Trophoblast cell (in vitro differentiated cells and primary cell): Measurements from ENCODE around the gene PRRC2C.
"Not testable (repeated sequence)": the region's sequence is repeated elsewhere in the genome, so short reads cannot be mapped to it uniquely, and the experiment has no call there.

Experiments
- DNase-seq, 2 donors: peaks; one replicate each; pipeline ENCODE4 v3.0.0-alpha.2; 2016
- H2AFZ ChIP-seq: 2 replicates; pipeline ENCODE4 v1.6.1; 2013; ENCODE audit warnings: low read length, moderate library complexity, mild to moderate bottlenecking; ENCODE audit not compliant: insufficient read depth, poor library complexity
- H2AK5ac ChIP-seq: 2 replicates; pipeline ENCODE4 v1.6.1; 2013; ENCODE audit warnings: mild to moderate bottlenecking, low read length
- H2BK120ac ChIP-seq: 2 replicates; pipeline ENCODE4 v1.6.1; 2013; ENCODE audit warnings: low read length, mild to moderate bottlenecking, moderate library complexity; ENCODE audit not compliant: insufficient read depth, poor library complexity
- H2BK12ac ChIP-seq: 2 replicates; pipeline ENCODE4 v1.6.1; 2013; ENCODE audit warnings: mild to moderate bottlenecking, low read length, moderate library complexity
- H2BK5ac ChIP-seq: 2 replicates; pipeline ENCODE4 v1.6.1; 2013; ENCODE audit warnings: low read length, low read depth, moderate library complexity, mild to moderate bottlenecking; ENCODE audit not compliant: poor library complexity
- H3K14ac ChIP-seq: 2 replicates; pipeline ENCODE4 v1.6.1; 2013; ENCODE audit warnings: mild to moderate bottlenecking, low read length
- H3K18ac ChIP-seq: 2 replicates; pipeline ENCODE4 v1.6.1; 2013; ENCODE audit warnings: mild to moderate bottlenecking, low read length
- H3K23ac ChIP-seq: 2 replicates; pipeline ENCODE4 v1.6.1; 2013; ENCODE audit warnings: low read length
- H3K27ac ChIP-seq: 2 replicates; pipeline ENCODE4 v1.5.1; 2013; ENCODE audit warnings: low read depth, mild to moderate bottlenecking, inconsistent platforms, low read length, moderate library complexity
- H3K27me3 ChIP-seq: 2 replicates; pipeline ENCODE4 v1.6.1; 2013; ENCODE audit warnings: inconsistent platforms, mild to moderate bottlenecking, low read length, moderate library complexity; ENCODE audit not compliant: insufficient read depth
- H3K36me3 ChIP-seq, 2 experiments: 1 replicate in 1 of 2; 2 replicates in 1 of 2; pipeline ENCODE4 v1.6.1; 2013; ENCODE audit warnings: low read length in 2 of 2, mild to moderate bottlenecking in 2 of 2, moderate library complexity in 1 of 2; ENCODE audit not compliant: insufficient read depth in 2 of 2, control insufficient read depth in 1 of 2
- H3K4ac ChIP-seq: 2 replicates; pipeline ENCODE4 v1.6.1; 2013; ENCODE audit warnings: low read depth, mild to moderate bottlenecking, low read length, moderate library complexity
- H3K4me1 ChIP-seq, 2 experiments: 1 replicate in 1 of 2; 2 replicates in 1 of 2; pipeline ENCODE4 v1.6.1; 2013; ENCODE audit warnings: low read length in 2 of 2, mild to moderate bottlenecking in 2 of 2, moderate library complexity in 1 of 2; ENCODE audit not compliant: insufficient read depth in 2 of 2, control insufficient read depth in 1 of 2
- H3K4me2 ChIP-seq: 2 replicates; pipeline ENCODE4 v1.6.1; 2013; ENCODE audit warnings: inconsistent platforms, mild to moderate bottlenecking, low read length, moderate library complexity
- H3K4me3 ChIP-seq: 2 replicates; pipeline ENCODE4 v1.5.1; 2013; ENCODE audit warnings: mild to moderate bottlenecking, low read depth, low read length, inconsistent platforms
- H3K79me1 ChIP-seq: one replicate; pipeline ENCODE4 v1.6.1; 2013; ENCODE audit warnings: low read length
- H3K79me2 ChIP-seq: 2 replicates; pipeline ENCODE4 v1.6.1; 2013; ENCODE audit warnings: low read length, mild to moderate bottlenecking; ENCODE audit not compliant: control insufficient read depth, insufficient read depth, poor library complexity
- H3K9ac ChIP-seq: 2 replicates; pipeline ENCODE4 v1.6.1; 2013; ENCODE audit warnings: mild to moderate bottlenecking, low read length
- H3K9me3 ChIP-seq: 2 replicates; pipeline ENCODE4 v1.6.1; 2013; ENCODE audit warnings: low read depth, mild to moderate bottlenecking, control low read depth, inconsistent platforms, low read length; ENCODE audit not compliant: insufficient read depth
- H4K12ac ChIP-seq: 2 replicates; pipeline ENCODE4 v1.6.1; 2013; ENCODE audit warnings: low read depth, mild to moderate bottlenecking, low read length, moderate library complexity
- H4K8ac ChIP-seq: 2 replicates; pipeline ENCODE4 v1.6.1; 2013; ENCODE audit warnings: low read depth, mild to moderate bottlenecking, low read length, moderate library complexity
- H4K91ac ChIP-seq: one replicate; pipeline ENCODE4 v1.6.1; 2013; ENCODE audit warnings: low read depth, mild to moderate bottlenecking, low read length, moderate library complexity
- WGBS: extraction: QIAGEN DNeasy Blood & Tissue Kit; methylation state at CpG from one replicate; pipeline ENCODE4 v1.1.7; 2013; ENCODE audit warnings: missing lambda C conversion rate; ENCODE audit not compliant: insufficient read length, insufficient coverage; ENCODE audit errors: extremely low coverage; 5-methylcytosine and 5-hydroxymethylcytosine counted together

Gene PRRC2C

DNA sequence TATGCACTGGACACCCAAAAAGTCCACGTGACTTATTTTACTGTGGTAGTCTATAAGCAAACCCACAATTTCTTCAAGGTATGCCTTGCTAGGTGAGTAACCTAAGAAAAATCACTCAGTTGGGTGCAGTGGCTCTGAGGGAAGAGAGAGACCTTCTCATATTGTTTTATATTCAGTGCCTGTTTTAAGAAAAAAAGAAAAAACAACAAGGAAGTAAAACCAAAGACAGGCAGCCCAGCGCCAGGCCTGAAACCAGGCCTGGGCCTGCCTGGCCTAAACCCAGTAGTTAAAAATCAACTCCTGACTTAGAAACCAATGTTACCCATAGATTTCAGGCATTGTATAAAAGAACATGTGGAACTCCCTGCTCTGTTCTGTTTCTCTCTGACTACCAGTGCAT is 115.0 kb downstream of the PRRC2C start:
- H3K9ac ChIP-seq, H2AFZ ChIP-seq, H3K18ac ChIP-seq, H3K79me2 ChIP-seq, H3K4ac ChIP-seq, H3K27ac ChIP-seq, H3K79me1 ChIP-seq, DNase-seq, H3K4me2 ChIP-seq, H2BK120ac ChIP-seq, H2BK12ac ChIP-seq, H3K36me3 ChIP-seq, H3K23ac ChIP-seq, H4K91ac ChIP-seq, H3K27me3 ChIP-seq, H4K12ac ChIP-seq, H2BK5ac ChIP-seq, H3K4me1 ChIP-seq, H3K14ac ChIP-seq, H2AK5ac ChIP-seq, H3K9me3 ChIP-seq, H4K8ac ChIP-seq, H3K4me3 ChIP-seq: not testable (repeated sequence)
- no CpG with 5 or more reads among the region's 2 CpGs for WGBS

DNA sequence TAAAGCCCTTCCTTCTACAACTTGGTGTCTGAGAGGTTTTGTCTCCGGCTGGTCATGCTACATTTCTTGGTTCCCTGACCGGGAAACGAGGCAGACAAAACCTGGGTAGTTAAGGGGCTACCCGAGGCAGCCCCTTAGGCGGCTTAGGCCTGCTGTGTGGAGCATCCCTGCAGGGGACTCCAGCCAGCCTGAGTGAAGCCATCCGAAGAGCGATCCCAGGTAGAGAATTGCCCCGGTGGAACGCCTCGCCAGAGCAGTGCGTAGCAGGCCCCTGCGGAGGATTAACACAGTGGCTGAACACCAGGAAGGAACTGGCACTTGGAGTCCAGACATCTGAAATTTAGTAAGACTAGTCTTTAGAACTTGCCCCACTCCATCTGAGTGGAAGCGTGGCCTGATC is 115.5 kb downstream of the PRRC2C start:
- no peak overlapping the region for H4K12ac ChIP-seq
- no peak overlapping the region for H3K4me3 ChIP-seq
- no peaks in the 10 kb centered on the region for H3K36me3 ChIP-seq
- no peak overlapping the region for H2AFZ ChIP-seq
- no peak overlapping the region for H2AK5ac ChIP-seq
- H3K27me3 ChIP-seq = no peaks in the 10 kb centered on the region
- no peak overlapping the region for H3K9ac ChIP-seq
- H4K8ac ChIP-seq = no peak overlapping the region
- H3K4me1 ChIP-seq = no peaks in the 10 kb centered on the region
- no peaks in the 10 kb centered on the region for H3K9me3 ChIP-seq
- no peak overlapping the region for H2BK12ac ChIP-seq
- H3K14ac ChIP-seq = no peak overlapping the region
- WGBS = no CpG with 5 or more reads among the region's 13 CpGs
- DNase-seq = no peak
- no peaks in the 10 kb centered on the region for H3K79me2 ChIP-seq
- no peak overlapping the region for H4K91ac ChIP-seq
- H3K79me1 ChIP-seq = no peaks in the 10 kb centered on the region
- H3K4me2 ChIP-seq = no peak overlapping the region
- no peak overlapping the region for H3K18ac ChIP-seq
- H3K4ac ChIP-seq = no peak overlapping the region
- no peak overlapping the region for H3K23ac ChIP-seq
- no peak overlapping the region for H2BK5ac ChIP-seq
- no peak overlapping the region for H2BK120ac ChIP-seq
- no peak overlapping the region for H3K27ac ChIP-seq

DNA sequence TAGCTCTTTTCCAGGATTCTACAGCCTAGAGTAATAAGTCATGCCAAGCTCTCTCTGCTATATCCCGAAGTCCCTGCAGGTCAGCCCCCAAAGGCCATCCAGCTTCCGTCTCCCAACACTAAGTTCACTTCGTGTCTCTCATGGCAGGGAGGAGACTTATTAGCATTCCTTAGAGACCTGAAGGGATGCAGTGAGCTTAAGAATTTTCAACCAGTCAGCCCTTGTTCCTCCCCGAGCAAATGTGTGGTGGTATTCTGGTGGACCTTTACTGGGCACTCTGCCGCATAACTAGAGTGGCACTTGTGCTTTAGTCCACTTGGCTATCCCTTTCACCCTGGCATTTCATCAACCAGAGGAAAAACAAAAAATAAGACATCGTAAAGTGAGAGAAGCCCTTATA is 117.7 kb downstream of the PRRC2C start:
- not testable (repeated sequence) for H3K36me3 ChIP-seq, DNase-seq, H3K18ac ChIP-seq, H2BK5ac ChIP-seq, H4K12ac ChIP-seq, H2BK12ac ChIP-seq, H4K8ac ChIP-seq, H3K4me3 ChIP-seq, H3K4ac ChIP-seq, H3K4me1 ChIP-seq, H2BK120ac ChIP-seq, H3K27me3 ChIP-seq, H4K91ac ChIP-seq, H3K23ac ChIP-seq, H3K14ac ChIP-seq, H3K4me2 ChIP-seq, H3K27ac ChIP-seq, H3K9me3 ChIP-seq, H3K79me2 ChIP-seq, H3K79me1 ChIP-seq, H3K9ac ChIP-seq, H2AFZ ChIP-seq, H2AK5ac ChIP-seq
- no CpG with 5 or more reads among the region's 6 CpGs for WGBS

DNA sequence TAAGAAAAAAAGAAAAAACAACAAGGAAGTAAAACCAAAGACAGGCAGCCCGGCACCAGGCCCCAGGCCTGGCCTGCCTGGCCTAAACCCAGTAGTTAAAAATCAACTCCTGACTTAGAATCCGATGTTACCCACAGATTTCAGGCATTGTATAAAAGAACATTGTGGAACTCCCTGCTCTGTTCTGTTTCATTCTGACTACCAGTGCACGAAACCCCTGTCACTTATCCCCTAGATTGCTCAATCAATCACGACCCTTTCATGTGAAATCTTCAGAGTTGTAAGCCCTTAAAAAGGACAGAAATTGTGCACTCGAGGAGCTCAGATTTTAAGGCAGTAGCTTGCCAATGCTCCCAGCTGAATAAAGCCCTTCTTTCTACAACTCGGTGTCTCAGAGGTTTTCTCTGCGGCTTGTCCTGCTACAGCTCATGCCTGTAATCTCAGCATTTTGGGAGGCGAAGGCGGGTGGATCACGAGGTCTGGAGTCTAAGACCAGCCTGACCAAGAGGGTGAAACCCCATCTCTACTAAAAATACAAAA is 121.1 kb downstream of the PRRC2C start:
- no peak overlapping the region for H2BK120ac ChIP-seq
- H3K36me3 ChIP-seq = no peaks in the 10 kb centered on the region
- H2BK12ac ChIP-seq = no peak overlapping the region
- H3K9ac ChIP-seq = no peak overlapping the region
- no peak overlapping the region for H3K18ac ChIP-seq
- H3K27me3 ChIP-seq = no peaks in the 10 kb centered on the region
- H3K14ac ChIP-seq = no peak overlapping the region
- H4K91ac ChIP-seq = no peak overlapping the region
- no peaks in the 10 kb centered on the region for H3K9me3 ChIP-seq
- no peak for DNase-seq
- no peak overlapping the region for H3K4me2 ChIP-seq
- H3K27ac ChIP-seq = no peak overlapping the region
- H3K4me1 ChIP-seq = no peaks in the 10 kb centered on the region
- no peak overlapping the region for H2AFZ ChIP-seq
- H2AK5ac ChIP-seq = no peak overlapping the region
- H3K79me2 ChIP-seq = no peaks in the 10 kb centered on the region
- no peak overlapping the region for H4K12ac ChIP-seq
- no peak overlapping the region for H4K8ac ChIP-seq
- no CpG with 5 or more reads among the region's 10 CpGs for WGBS
- no peak overlapping the region for H2BK5ac ChIP-seq
- H3K79me1 ChIP-seq = no peaks in the 10 kb centered on the region
- no peak overlapping the region for H3K4me3 ChIP-seq
- H3K23ac ChIP-seq = no peak overlapping the region
- no peak overlapping the region for H3K4ac ChIP-seq
